ENCODE data around the gene CDY1.
"Not testable (repeated sequence)": the region's sequence is repeated elsewhere in the genome, so short reads cannot be mapped to it uniquely, and the experiment has no call there.

The CDY1 gene, protein sequence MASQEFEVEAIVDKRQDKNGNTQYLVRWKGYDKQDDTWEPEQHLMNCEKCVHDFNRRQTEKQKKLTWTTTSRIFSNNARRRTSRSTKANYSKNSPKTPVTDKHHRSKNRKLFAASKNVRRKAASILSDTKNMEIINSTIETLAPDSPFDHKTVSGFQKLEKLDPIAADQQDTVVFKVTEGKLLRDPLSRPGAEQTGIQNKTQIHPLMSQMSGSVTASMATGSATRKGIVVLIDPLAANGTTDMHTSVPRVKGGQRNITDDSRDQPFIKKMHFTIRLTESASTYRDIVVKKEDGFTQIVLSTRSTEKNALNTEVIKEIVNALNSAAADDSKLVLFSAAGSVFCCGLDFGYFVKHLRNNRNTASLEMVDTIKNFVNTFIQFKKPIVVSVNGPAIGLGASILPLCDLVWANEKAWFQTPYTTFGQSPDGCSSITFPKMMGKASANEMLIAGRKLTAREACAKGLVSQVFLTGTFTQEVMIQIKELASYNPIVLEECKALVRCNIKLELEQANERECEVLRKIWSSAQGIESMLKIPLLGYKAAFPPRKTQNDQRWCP

DNA sequence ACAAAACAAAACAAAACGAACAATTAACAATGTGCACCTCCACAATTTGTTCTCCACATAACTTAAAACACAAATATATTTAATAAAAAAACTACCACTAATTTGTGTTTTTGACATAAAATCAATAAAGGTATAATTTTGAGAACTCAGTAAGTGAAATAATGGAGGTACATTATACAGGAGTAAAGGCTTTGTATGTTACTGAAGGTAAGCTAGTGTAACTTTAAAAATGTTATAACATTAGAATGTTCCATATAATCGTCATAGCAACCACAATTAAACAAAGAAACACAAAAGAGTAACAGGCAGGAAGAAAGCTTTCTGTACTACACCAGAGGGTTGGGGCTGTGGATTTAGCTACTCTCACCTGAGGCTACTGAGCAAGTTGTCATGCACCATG lies at the start of gene CDY1:
Gene CDY1, plus strand, starts transcription at position 301 of the 400 bp plus-strand sequence. CDS start 326 bp downstream, outside the sequence.
- not testable (repeated sequence) for DNase-seq (ENCODE audit: low spot score)

DNA sequence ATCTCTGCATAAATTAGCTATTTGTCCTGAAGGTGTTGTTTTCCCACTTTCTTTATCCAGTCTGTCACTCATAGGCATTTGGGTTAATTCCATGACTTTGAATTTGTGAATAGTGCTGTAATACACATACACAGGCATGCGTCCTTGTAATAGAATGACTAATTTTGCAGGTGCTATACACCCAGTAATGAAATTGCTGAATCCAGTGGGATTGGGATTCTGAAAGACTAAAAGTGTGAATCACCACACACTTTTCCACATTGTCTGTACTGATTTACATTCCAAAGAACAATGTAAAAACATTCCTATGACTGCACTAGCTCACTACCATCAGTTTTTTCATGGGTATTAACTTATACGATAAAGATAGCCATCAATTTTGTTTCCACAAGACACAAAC lies 28.6 kb upstream of the CDY1 start:
- not testable (repeated sequence) for DNase-seq (ENCODE audit: low spot score)

DNA sequence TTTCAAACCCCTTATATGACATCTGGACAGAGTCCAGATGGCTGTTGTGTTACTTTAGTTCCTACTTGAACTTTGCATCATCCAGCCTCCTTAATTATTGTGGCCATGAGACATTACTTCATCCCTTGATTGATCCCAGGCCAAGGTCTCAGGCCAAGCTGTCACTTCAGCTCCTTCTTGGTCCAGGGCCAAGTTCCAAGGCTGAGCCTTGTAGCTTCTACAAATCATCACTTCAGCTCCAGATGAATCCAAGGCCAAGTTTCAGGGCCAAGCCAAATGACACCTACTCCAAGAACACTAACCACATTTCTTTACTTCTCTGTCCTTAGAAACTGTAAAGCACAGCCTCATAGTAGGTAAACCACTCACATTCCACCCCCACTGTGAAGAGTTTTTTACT lies 1.7 kb upstream of the CDY1 start:
- not testable (repeated sequence) for DNase-seq (ENCODE audit: low spot score)

DNA sequence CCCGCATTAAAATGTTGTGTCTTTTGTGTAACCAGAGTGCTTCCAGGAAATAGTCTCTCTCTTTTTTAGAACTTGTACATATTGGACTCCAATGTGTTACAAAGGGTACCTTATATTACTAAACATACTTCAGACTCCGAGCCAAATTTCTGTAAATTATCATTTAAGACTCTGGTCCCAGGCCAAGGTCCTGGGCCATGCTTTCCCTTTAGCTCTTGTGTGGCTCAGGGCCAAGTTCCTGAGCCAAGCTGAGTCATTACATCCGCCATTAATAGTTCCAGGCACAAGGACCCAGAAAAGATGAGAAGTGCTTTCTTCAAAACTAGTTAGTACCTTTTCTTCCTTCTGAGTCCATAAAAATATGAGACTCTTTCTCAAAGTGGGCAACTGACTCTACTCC lies 4.6 kb downstream of the CDY1 start:
- not testable (repeated sequence) for DNase-seq (ENCODE audit: low spot score)

DNA sequence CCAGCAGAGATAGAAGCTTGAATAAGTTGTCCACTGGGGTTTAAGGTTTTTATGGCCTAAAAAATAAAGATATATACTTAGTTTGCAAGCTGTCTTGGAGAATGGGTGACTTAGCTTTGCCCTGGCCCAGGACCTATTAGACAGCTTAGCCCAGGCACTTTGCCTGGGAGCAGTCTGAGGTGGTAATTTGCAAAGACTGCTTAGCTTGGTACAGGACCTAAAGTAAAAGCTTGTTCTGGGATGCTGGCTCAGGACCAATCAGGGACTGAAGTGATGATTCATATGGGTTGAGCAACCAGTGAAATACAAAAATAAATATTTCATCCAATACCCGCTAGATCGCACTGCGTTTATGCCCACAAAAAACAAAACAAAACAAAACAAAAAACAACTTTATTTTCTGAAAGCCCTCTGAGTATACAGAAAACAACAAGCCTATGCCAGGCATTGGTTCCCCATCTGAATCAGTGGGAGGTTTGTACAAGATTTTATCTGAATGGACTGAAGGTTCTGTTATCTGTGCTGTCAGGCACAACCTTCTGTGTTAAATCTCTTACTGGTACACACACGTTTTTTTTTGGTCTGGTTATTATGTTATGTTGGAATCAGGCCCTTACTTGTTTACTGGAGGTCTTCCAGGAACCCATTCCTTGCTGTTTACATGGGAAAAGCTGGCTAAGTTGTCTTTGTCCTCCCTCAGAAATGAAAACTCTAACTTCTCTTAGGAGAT lies 8.6 kb downstream of the CDY1 start:
- DNase-seq (ENCODE audit: low spot score) = not testable (repeated sequence)

DNA sequence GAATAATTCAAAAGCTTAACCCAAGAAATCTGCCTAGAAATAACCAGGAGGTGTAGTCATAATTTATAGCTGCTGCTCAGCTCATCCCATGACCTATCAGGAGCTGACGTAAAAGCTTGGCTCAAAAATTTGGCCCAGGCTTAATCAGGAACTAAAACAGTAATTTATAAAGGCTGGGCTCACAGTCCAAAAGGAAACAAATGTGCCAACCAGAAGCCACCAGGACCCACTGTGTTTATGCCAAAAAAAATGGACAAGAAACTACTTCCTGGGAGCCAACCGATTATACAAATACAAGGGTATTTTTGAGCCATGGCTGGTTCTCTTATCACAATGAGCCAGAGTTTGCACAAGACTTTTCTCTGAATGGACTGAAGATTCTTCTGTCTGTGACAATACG lies 17.9 kb downstream of the CDY1 start:
- DNase-seq (ENCODE audit: low spot score) = not testable (repeated sequence)

DNA sequence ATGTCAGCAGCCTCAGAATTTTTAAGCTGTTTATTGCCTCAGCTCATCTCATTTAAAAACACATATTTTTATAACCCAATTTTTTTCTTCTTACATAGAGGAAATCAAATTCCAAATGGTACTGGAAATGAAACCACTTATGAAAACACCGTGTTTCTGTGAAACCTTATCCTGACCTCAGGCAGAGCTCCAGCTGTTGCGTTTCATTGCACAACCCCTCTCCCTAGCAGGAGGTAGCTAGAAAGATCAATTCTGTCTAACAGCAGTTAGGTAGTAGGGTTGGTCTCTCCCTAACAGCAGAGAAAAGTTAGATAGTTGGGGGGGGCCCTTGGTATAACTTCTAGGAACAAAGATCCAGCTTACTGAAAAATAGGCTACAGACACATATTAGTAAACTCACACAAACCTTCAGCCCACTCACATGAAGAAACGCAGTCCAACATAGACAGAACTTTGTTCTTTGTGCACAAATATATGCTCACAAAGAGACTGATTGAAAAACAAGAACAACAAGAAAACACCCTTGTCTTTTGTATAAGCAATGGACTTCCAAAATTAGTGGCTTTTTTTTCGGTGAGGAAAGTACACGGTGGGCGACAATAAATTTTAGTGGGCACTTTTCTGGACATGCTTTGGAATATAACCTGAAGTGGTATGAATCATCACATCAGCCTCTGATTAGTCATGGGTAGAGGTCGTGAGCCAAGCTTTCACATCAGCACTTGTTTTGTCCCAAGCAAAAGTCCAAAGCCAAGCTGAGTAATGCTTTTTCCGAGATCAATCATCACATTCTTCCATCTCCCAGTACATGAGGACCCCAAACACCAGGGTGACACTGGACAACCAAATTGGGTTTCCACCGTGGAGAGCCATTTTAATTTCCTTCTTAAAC lies 21.4 kb downstream of the CDY1 start:
- DNase-seq (ENCODE audit: low spot score) = not testable (repeated sequence)

Measured in hematopoietic multipotent progenitor cell treated with erythropoietin and hydrocortisone succinate and interleukin-3 and kit ligand, for 15 days (in vitro differentiated cells).